GM12872 (cell line): ENCODE measurements around the gene PGM5.

ENCODE experiments used
- CTCF ChIP-seq: IDR thresholded peaks from 3 replicates; pipeline ENCODE4 v1.5.1; 2011; ENCODE audit warnings: low read depth, mild to moderate bottlenecking, low read length, moderate library complexity; ENCODE audit not compliant: insufficient read depth

Gene PGM5

GRCh38 chr9:68500457-68501381, 144.3 kb downstream of the PGM5 start:
- TF ChIP-seq CTCF = no peak

GRCh38 chr9:68502279-68502678, 145.9 kb downstream of the PGM5 start:
- no peak for TF ChIP-seq CTCF

GRCh38 chr9:68505681-68506409, 149.4 kb downstream of the PGM5 start:
- no peak for TF ChIP-seq CTCF

- TF ChIP-seq CTCF = no peak
These were observed 150.1 kb downstream of the PGM5 start for GRCh38 chr9:68506551-68506950.

- TF ChIP-seq CTCF = peak; percentile 55
These were observed 150.9 kb downstream of the PGM5 start for GRCh38 chr9:68507130-68507805.

GRCh38 chr9:68507806-68508145, 151.4 kb downstream of the PGM5 start:
- no peak for TF ChIP-seq CTCF

GRCh38 chr9:68508547-68508946, 152.1 kb downstream of the PGM5 start:
- TF ChIP-seq CTCF = no peak
